ENCODE measurements around the gene NFKBIL1. TPM values are rescaled to one million over a fixed set of nuclear protein-coding genes. Genes with fewer than 3 reads are reported as not detected.

The NFKBIL1 gene
- total and polyA plus RNA-seq, 2 of the 4 experiments (the other 2 are of a cell fraction) = 7.8 to 10.8 TPM

DNA sequence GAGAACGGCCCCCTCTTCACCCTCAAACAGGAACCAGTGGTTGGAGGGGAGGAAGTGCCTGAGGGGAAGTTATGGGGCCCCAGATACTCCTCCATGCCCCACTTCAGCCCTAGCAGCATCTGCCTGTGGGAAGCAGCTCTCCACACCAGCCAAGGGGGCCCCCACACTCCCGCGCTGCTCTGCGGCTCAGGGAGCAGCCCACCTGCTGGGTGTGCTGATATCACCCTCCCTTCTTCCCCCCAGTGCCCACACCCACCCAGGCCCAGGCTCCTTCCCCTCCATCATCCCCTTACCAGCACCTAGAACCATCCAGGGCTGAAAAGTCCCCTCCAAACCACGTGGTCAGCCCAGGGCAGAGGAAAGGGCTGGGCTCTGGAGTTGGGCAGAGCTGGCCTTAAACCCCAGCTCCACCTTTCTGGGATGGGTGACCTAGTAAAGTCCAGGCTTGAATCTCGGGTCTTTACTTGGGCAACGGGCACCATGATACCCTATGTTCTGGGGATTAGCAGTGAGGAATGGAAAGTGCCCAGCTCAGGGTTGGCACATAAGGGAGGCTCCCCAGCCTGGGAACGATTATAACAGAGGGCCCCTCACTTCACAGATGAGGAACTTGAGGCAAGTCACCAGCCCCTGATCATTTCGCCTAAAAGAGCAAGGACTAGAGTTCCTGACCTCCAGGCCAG is 39.3 kb downstream of the NFKBIL1 start:
- Histone ChIP-seq H3K79me1 (ENCODE audit: low read depth in 1 of 2, low read length in 2 of 2) (no peaks in the 10 kb centered on the region), H3K56ac (ENCODE audit: extremely low read depth, insufficient read depth, low read length) (no peak overlapping the region), H4K91ac (ENCODE audit: insufficient read depth, low read depth, low read length) (no peak overlapping the region), H3K23ac (ENCODE audit: low read depth, low read length) (no peak overlapping the region), H2AK5ac (ENCODE audit: low read depth, low read length) (no peak overlapping the region), H3K9me1 (ENCODE audit: insufficient read depth, low read length) (no peaks in the 10 kb centered on the region; the same call in 1 of the 2 replicates), H3K4me2 (ENCODE audit: low read depth, low read length) (no peak overlapping the region), H3K4me3 (ENCODE audit: insufficient read depth, low read depth, low read length) (no peak overlapping the region), H3K27ac (ENCODE audit: insufficient read depth, low read length) (no peak overlapping the region), H3K18ac (ENCODE audit: low read depth, low read length) (no peak overlapping the region), H3K4ac (ENCODE audit: low read depth, low read length) (no peak overlapping the region), H3K14ac (replicated peaks; ENCODE audit: low read depth, low read length) (no peak overlapping the region), H2BK20ac (ENCODE audit: low read depth, low read length) (no peak overlapping the region), H2BK5ac (ENCODE audit: low read depth, low read length, poor library complexity, severe bottlenecking) (no peak overlapping the region), H2BK120ac (ENCODE audit: low read depth, low read length) (no peak overlapping the region), H2AK9ac (replicated peaks; ENCODE audit: low read depth, low read length, poor library complexity) (peak overlapping the region; percentile 61), H4K8ac (ENCODE audit: low read depth in 2 of 2, low read length in 2 of 2) (no peak overlapping the region; a peak in 1 of 4 replicates), H3K9ac (ENCODE audit: low read depth, low read length) (no peak overlapping the region), H3K4me1 (ENCODE audit: control insufficient read depth, insufficient read depth, low read length) (peaks cover 2% of the 10 kb centered on the region; the same call in 1 of the 2 replicates), H4K5ac (ENCODE audit: low read depth, low read length) (no peak overlapping the region), H4K20me1 (ENCODE audit: insufficient read depth, low read length) (no peaks in the 10 kb centered on the region), H3K27me3 (ENCODE audit: control insufficient read depth, insufficient read depth, low read length) (peaks cover 11% of the 10 kb centered on the region), H2AFZ (replicated peaks; ENCODE audit: low read length, poor library complexity) (no peak overlapping the region), H3K9me3 (ENCODE audit: control insufficient read depth, insufficient read depth, low read length) (no peaks in the 10 kb centered on the region), H2BK15ac (ENCODE audit: low read depth, low read length) (no peak overlapping the region), H3K36me3 (ENCODE audit: control insufficient read depth, insufficient read depth, low read length) (no peaks in the 10 kb centered on the region)
- intact Hi-C loops (cut with micrococcal nuclease) = no loop called here
- in situ Hi-C loops (cut with MboI; ENCODE audit: low sequenced_read_pairs) = no loop called here
- no TSS peak for BruUV-seq (replicated peaks)
- no peak for ATAC-seq (ENCODE audit: low read depth)
- TF ChIP-seq POLR2A (IDR thresholded peaks at IDR 0.05; ENCODE audit: low read depth, low read length) (no peak), RFX5 (IDR thresholded peaks at IDR 0.05; ENCODE audit: low read depth, low read length) (no peak), SMC3 (IDR thresholded peaks at IDR 0.05; ENCODE audit: low read depth, low read length) (no peak), NFE2L2 (IDR thresholded peaks at IDR 0.05; ENCODE audit: low read depth, low read length) (no peak), CHD1 (IDR thresholded peaks at IDR 0.05; ENCODE audit: low read depth, low read length) (no peak), USF2 (IDR thresholded peaks at IDR 0.05; ENCODE audit: low read depth, low read length) (no peak), CEBPB (IDR thresholded peaks at IDR 0.05; ENCODE audit: low read depth, low read length) (no peak), FOS (IDR thresholded peaks at IDR 0.05; ENCODE audit: low read depth, low read length) (no peak), RAD21 (IDR thresholded peaks at IDR 0.05; ENCODE audit: low read length) (no peak), BHLHE40 (IDR thresholded peaks at IDR 0.05; ENCODE audit: low read depth, low read length) (no peak), MXI1 (IDR thresholded peaks at IDR 0.05; ENCODE audit: borderline replicate concordance, low read depth, low read length) (no peak), MAFK (IDR thresholded peaks at IDR 0.05; ENCODE audit: low read depth, low read length) (no peak), RCOR1 (IDR thresholded peaks at IDR 0.05; ENCODE audit: insufficient replicate concordance, low read length) (no peak), MAZ (IDR thresholded peaks at IDR 0.05; ENCODE audit: borderline replicate concordance, low read depth, low read length) (no peak)
- TF ChIP-seq, protein P1, sequence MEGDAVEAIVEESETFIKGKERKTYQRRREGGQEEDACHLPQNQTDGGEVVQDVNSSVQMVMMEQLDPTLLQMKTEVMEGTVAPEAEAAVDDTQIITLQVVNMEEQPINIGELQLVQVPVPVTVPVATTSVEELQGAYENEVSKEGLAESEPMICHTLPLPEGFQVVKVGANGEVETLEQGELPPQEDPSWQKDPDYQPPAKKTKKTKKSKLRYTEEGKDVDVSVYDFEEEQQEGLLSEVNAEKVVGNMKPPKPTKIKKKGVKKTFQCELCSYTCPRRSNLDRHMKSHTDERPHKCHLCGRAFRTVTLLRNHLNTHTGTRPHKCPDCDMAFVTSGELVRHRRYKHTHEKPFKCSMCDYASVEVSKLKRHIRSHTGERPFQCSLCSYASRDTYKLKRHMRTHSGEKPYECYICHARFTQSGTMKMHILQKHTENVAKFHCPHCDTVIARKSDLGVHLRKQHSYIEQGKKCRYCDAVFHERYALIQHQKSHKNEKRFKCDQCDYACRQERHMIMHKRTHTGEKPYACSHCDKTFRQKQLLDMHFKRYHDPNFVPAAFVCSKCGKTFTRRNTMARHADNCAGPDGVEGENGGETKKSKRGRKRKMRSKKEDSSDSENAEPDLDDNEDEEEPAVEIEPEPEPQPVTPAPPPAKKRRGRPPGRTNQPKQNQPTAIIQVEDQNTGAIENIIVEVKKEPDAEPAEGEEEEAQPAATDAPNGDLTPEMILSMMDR (conservative IDR thresholded peaks at IDR 0.05; ENCODE audit: low read depth, low read length) = no peak
- TF ChIP-seq, protein P2, sequence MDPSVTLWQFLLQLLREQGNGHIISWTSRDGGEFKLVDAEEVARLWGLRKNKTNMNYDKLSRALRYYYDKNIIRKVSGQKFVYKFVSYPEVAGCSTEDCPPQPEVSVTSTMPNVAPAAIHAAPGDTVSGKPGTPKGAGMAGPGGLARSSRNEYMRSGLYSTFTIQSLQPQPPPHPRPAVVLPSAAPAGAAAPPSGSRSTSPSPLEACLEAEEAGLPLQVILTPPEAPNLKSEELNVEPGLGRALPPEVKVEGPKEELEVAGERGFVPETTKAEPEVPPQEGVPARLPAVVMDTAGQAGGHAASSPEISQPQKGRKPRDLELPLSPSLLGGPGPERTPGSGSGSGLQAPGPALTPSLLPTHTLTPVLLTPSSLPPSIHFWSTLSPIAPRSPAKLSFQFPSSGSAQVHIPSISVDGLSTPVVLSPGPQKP (IDR thresholded peaks at IDR 0.05; ENCODE audit: borderline replicate concordance, low read depth, low read length) = no peak
- DNase-seq = no peak
- ChIA-PET POLR2A (ENCODE audit: unreplicated experiment) (no interaction called here), CTCF (interaction anchor here (2.9 kb wide), 1 partner anchor 12 kb away, joined by 9 read pairs; no protein-coding TSS in a partner anchor)
- dilution Hi-C loops (cut with HindIII; ENCODE audit: low sequenced_read_pairs, unreplicated experiment) = no loop called here
- 0% methylated on average over 2 of the region's 9 CpGs; no CpG with 5 or more reads in 1 of the 2 experiments for WGBS, 2 experiments (ENCODE audit: extremely low coverage in 2 of 2, insufficient read length in 1 of 2)

Measured in IMR-90 (cell line).